Measurements from ENCODE around the gene TAS2R43.
"Not testable (repeated sequence)": the region's sequence is repeated elsewhere in the genome, so short reads cannot be mapped to it uniquely, and the experiment has no call there.

TAS2R43 gene, protein sequence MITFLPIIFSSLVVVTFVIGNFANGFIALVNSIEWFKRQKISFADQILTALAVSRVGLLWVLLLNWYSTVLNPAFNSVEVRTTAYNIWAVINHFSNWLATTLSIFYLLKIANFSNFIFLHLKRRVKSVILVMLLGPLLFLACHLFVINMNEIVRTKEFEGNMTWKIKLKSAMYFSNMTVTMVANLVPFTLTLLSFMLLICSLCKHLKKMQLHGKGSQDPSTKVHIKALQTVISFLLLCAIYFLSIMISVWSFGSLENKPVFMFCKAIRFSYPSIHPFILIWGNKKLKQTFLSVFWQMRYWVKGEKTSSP

DNA sequence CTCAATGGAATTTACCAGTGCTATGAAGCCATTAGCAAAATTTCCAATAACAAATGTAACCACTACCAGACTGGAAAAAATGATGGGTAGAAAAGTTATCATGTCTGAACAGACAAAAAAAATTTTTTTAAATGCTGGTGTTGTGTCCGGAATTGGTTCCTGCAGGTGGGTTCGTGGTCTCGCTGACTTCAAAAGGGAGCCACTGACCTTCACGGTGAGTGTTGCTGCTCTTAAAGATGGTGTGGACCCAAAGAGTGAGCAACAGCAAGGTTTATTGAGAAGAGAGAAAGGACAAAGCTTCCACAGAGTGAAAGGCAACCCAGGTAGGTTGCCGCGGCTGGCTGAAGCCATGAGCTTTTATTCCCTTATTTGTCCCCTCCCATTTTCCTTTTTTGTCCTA lies at the start of gene TAS2R43:
Gene TAS2R43 (minus strand): TSS at position 186 of the 400 bp plus-strand sequence. CDS start 84 bp downstream, at position 102.
- no peak for DNase-seq (ENCODE audit: low read depth in 2 of 3, low spot score in 2 of 3)

DNA sequence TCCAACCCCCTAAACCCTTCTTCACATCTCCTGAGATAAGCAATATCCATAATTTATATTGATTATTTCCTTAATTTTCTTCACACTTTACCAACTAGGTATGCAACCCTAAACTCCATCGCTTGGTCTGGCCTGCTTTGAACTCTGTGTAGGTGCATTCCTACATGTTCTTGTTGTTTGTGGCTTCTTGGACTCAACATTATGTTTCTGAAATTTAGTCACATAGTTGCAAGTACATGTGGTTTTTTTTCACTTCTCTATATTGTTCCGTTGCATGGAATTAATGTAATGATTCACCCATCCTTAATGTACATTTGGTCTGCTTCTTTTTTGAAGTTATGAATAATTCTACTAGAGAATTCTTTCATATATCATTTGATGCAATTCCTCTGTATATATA lies 44.0 kb upstream of the TAS2R43 start:
- DNase-seq (ENCODE audit: low read depth in 2 of 3, low spot score in 2 of 3): no peak

GRCh38 chr12:11134305-11134704 lies 42.2 kb upstream of the TAS2R43 start, which contains the start of gene TAS2R30:
TAS2R30 (minus strand) TSS chr12:11134644; CDS start chr12:11134244, 400 bp downstream.
- no peak for DNase-seq (ENCODE audit: low read depth in 2 of 3, low spot score in 2 of 3)

- no peak for DNase-seq (ENCODE audit: low read depth in 2 of 3, low spot score in 2 of 3)
Observed at GRCh38 chr12:11133816-11134215, 41.7 kb upstream of the TAS2R43 start.

- DNase-seq (ENCODE audit: low read depth in 2 of 3, low spot score in 2 of 3): no peak
Observed at GRCh38 chr12:11133162-11133561, 41.0 kb upstream of the TAS2R43 start.

DNA sequence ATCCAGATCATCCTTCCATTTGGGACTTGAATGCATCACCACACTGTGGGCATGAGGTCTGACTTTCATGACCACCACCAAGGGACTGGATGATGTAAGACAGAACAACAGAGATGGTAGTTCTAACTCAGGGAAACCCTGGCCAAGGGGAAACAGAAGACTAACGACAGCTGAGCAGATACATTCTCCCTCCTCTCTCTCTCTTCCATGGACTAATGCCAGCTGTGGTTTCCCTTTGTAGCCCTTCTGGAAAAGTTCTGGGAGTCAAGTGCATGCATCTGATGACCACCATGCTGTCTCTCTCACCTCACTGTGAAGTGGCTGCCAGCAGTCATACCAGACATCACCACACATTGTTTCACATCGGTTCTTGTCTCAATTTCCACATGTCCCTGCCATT lies 38.9 kb upstream of the TAS2R43 start:
- DNase-seq (ENCODE audit: low read depth in 2 of 3, low spot score in 2 of 3): no peak

DNA sequence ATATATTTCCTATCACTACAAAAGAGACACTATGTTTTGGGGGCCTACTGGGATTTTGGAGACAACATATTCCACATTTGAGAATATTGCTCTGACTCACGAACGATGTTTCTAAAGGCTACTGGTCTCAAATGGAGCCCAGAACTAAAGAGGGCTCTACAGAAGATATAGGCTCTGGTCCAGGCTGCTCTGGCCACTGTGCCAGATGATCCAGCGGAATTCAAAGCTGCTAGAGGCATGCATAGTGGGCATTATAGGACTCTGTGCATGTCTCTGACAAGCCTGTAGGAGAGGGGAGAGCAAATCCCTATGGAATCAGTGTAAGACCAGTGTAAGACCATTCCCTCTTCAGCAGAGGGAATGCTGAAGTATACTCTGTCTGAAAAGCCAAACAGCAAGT lies 38.3 kb upstream of the TAS2R43 start:
- no peak for DNase-seq (ENCODE audit: low read depth in 2 of 3, low spot score in 2 of 3)

DNA sequence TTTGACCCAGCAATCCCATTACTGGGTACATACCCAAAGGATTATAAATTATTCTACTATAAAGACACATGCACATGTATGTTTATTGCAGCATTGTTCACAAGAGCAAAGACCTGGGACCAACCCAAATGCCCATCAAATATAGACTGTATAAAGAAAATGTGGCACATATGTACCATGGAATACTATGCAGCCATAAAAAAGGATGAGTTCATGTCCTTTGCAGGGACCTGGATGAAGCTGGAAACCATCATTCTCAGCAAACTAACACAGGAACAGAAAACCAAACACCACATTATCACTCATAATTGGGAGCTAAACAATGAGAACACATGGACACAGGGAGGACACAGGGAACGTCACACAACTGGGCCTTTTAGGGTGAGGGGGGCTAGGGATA lies 22.0 kb upstream of the TAS2R43 start:
- not testable (repeated sequence) for DNase-seq (ENCODE audit: low read depth in 2 of 3, low spot score in 2 of 3)

DNA sequence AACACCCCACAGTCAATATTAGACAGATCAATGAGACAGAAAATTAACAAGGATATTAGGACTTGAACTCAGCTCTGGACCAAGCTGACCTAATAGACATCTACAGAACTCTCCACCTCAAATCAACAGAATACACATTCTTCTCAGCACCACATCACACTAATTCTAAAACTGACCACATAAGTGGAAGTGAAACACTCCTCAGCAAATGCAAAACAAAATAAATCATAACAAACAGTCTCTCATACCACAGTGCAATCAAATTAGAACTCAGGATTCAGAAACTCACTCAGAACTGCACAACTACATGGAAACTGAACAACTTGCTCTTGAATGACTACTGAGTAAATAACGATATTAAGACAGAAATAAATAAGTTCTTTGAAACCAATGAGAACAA lies 19.1 kb upstream of the TAS2R43 start:
- DNase-seq (ENCODE audit: low read depth in 2 of 3, low spot score in 2 of 3): not testable (repeated sequence)

DNA sequence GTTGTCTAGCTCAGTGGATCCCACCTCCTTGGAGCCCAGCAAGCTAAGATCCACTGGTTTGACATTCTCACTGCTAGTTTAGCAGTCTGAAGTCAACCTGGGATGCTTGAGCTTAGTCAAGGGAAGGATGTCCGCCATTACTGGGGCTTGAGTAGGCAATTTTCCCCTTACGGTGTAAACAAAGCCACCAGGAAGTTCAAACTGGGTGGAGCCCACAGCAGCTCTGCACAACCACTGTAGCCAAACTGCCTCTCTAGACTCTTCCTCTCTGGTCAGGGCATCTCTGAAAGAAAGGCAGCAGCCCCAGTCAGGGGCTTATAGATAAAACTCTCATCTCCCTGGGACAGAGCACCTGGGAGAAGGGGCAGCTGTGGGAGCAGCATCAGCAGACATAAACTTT lies 16.7 kb upstream of the TAS2R43 start:
- DNase-seq (ENCODE audit: low read depth in 2 of 3, low spot score in 2 of 3): no peak

DNA sequence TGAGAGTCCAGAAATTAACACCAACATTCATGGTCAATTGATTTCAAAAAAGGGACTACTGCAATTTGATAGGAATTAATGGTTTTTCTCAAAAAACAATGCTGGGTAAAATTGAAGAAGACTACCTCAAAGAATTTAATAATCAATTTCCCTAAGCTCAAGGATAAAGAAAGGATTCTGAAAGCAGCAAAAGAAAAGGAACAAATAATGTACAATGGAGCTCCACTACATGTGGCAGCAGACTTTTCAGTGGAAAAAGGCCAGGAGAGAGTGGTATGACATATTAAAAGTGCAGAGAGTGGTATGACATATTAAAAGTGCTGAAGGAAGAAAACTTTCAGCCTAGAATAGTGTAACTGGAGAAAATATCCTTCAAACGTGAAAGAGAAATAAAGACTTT lies 15.6 kb upstream of the TAS2R43 start:
- DNase-seq (ENCODE audit: low read depth in 2 of 3, low spot score in 2 of 3): no peak

- no peak for DNase-seq (ENCODE audit: low read depth in 2 of 3, low spot score in 2 of 3)
Observed at GRCh38 chr12:11106288-11106687, 14.2 kb upstream of the TAS2R43 start.

DNA sequence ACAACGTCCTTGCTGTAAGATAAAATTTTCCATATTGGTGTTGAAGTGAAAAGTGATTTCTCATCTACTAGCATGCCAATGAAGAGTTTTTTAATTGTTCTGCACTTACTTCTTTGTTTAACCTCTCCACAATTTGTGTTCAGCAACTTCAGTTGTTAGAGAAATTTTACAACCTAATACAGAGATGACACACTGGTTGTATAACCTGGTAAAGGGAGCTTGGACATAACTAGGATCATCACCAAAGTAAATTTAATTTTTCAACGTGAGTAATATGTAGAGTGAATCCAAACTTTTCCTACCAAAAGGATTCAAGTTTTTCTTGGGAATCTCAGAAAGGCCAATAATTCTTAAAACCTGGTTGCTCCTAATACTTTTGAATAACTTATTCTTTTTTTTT lies 13.4 kb upstream of the TAS2R43 start:
- no peak for DNase-seq (ENCODE audit: low read depth in 2 of 3, low spot score in 2 of 3)

- not testable (repeated sequence) for DNase-seq (ENCODE audit: low read depth in 2 of 3, low spot score in 2 of 3)
Observed at GRCh38 chr12:11094910-11095309, 2.8 kb upstream of the TAS2R43 start.

DNA sequence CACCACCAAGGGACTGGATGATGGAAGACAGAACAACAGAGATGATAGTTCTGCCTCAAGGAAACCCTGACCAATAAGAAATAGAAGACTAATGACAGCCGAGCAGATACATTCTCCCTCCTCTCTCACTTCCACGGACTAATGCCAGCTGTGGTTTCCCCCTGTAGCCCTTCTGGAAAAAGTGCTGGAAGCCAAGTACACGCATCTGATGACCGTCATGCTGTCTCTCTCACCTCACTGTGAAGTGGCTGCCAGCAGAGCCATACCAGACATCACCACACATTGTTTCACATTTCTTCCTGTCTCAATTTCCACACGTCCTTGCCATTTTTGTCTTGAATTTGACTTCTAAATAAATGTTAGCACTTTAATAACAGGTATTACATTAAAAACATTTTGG lies 2.9 kb downstream of the TAS2R43 start:
- no peak for DNase-seq (ENCODE audit: low read depth in 2 of 3, low spot score in 2 of 3)

- DNase-seq (ENCODE audit: low read depth in 2 of 3, low spot score in 2 of 3): no peak
Observed at GRCh38 chr12:11085419-11085818, 6.7 kb downstream of the TAS2R43 start.

- no peak for DNase-seq (ENCODE audit: low read depth in 2 of 3, low spot score in 2 of 3)
Observed at GRCh38 chr12:11081987-11082386, 10.1 kb downstream of the TAS2R43 start.

GRCh38 chr12:11078246-11078645 lies 13.9 kb downstream of the TAS2R43 start:
- no peak for DNase-seq (ENCODE audit: low read depth in 2 of 3, low spot score in 2 of 3)

- no peak for DNase-seq (ENCODE audit: low read depth in 2 of 3, low spot score in 2 of 3)
Observed at GRCh38 chr12:11075642-11076041, 16.5 kb downstream of the TAS2R43 start.

DNA sequence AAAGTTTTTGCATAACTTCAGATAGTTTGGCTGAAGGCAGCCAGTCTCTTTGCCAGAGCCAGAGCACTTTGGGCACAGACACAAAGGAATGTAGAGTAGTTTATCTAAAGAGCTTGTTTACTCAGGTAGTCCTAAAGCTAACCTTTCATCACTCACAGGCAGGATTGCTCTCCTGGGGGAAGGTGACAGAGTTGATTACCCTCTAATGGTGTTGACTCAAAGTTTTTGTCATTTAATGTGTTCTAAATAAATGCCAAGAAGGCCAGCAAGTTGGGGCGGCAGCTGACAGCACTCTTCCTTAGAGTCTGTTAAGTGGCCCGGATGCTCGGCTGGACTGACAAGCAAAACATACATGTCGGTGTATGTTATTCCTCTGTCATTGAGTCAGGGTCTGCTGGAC lies 20.7 kb downstream of the TAS2R43 start:
- no peak for DNase-seq (ENCODE audit: low read depth in 2 of 3, low spot score in 2 of 3)

- DNase-seq (ENCODE audit: low read depth in 2 of 3, low spot score in 2 of 3): no peak
Observed at GRCh38 chr12:11070999-11071398, 21.1 kb downstream of the TAS2R43 start.

DNA sequence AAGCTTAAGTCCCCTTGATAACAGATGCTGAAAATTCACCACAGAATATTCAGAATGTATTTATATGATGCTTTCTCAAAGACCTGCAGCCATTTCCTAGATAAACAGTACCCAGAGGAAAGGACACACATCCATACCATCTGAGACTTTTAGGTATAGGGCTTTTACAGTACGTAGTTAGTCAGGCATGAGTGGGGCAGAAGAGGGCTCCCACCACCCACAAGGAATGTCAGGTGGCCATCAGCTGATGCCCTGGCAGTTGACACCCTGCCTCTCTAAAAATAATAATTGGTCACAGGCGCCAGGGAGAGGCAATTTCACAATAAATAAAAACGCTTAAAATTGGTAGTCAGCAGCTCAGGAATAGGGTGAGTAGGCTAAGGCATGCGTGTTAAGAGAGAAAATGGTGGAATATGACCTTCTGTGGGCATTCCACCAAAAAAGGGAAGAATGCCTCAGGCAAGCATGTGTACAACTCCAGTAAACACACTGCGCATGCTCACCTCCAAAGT lies 22.2 kb downstream of the TAS2R43 start:
- no peak for DNase-seq (ENCODE audit: low read depth in 2 of 3, low spot score in 2 of 3)

- no peak for DNase-seq (ENCODE audit: low read depth in 2 of 3, low spot score in 2 of 3)
Observed at GRCh38 chr12:11067514-11067913, 24.6 kb downstream of the TAS2R43 start.
